Activated T-helper 1 cell treated with Interleukin-2 at 50 U/mL for 16 hours (primary cell): ENCODE data around the gene CDH23.

Experiments used
- DNase-seq: peaks from one replicate; pipeline ENCODE4 v3.0.0-alpha.2; 2020; ENCODE audit warnings: low read depth

Gene CDH23

DNA sequence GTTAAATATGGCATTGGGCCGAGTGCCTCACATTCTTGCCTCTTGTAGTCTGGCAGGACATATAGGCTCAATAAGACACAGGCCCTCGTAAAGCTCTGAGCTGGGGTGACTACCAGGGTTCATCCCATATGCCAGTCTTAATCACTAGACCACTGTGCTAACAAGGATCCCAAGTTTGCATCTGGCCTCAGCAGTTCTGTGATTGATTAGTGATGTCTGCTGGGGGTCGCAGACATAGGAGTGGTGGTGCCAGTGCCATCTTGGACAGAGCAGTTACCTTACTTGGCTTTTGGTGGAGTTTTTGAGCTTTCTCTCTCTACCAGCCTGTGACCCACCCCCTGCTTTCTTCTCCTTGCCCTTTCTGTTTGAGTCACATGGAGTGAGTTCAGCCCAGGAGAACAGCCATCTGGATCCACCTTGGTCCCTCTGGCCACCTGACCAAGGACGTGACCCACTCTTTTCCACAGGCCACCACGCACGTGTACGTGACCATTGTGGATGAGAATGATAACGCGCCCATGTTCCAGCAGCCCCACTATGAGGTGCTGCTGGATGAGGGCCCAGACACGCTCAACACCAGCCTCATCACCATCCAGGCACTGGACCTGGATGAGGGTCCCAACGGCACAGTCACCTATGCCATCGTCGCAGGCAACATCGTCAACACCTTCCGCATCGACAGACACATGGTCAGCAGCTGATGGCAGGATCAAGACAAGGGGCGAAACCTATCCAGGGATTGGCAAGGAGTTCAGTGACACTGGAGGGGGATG, 380.7 kb downstream of the CDH23 start:
- DNase-seq, result no peak

DNA sequence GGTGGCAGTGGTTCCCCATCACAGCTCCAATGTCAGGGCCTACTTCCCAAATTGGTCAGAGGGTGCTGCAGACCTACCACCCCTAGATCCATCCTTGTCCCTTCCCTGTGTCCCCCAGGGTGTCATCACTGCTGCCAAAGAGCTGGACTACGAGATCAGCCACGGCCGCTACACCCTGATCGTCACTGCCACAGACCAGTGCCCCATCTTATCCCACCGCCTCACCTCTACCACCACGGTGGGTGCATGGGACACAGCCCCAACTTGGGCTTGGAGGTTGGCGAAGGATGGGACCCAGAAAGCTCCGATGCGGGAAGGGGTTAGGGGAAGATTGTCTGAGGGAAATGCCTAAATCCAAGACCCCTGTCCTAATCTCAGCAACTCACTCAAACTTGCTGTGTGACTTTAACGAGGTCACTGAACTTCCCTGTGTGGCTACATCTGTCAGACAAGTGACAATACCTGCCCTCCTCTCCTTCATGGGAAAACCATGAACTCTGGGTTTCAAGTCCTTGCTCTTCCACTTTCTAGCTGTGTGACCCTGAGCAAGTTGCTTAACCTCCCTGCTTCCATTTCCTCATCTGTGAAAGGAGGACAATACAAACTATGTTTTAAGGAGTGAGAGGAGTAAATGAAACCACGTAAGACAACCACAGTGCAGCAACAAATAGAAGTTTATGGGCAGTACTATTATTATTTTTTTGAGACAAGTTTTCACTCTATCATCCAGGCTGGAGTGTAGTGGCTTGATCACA, 381.5 kb downstream of the CDH23 start:
- DNase-seq, result no peak

DNA sequence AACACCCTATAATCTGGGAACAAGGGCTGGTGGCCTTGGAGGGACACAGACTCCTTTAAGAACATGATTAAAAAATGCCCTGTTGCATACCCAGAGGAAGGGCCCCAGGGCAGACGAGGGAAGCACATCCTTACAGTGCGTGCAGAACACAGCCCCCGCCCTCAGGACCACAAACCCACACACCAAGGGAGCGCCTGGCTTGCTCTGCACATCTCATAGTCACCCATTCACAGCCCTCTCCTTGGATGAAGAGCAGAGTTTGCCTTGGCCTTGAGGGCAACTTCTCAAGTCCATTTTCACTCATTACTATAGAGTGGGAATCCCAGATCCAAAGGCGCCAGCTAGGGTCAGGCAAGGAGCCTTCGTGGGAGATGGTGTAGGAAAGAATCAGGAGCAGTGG, 382.9 kb downstream of the CDH23 start:
- DNase-seq, result no peak

DNA sequence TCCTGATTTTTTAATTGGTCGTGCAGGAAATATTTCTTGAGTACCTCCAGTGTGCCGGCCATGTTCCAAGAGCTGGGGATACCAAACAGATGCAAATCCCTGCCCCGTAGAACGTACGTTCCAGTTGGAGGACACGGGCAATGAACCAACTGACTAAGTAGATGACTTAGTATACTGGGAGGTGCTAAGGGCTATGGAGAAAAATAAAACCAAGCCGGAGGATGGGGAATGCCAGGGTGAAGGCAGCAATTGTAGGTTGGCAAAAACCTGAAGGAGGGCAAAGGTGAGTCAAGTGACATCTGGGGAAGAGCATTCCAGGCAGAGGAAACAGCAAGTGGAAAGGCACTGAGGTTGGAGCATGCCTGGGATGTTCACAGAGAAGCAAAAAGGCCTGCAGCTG, 383.4 kb downstream of the CDH23 start:
- DNase-seq, result no peak

DNA sequence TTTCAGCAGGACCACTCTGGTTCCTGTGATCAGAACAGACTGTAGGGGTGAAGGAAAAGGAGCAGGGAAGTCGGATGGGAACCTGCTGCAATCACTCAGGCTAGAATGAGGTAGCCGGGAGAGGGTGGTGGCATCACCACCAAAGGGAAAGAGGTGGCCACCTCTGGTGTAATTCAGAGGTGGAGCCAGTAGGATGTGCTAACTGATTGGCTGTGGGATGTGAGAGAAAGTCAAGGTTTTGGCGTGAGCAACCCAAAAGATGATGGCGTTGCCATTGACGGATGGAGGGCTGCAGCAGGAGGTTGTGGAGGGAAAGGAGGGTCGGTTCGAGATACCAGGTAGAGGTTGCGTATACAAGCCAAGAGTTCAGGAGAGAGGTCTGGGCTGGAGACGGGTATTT, 384.0 kb downstream of the CDH23 start:
- DNase-seq, result no peak

DNA sequence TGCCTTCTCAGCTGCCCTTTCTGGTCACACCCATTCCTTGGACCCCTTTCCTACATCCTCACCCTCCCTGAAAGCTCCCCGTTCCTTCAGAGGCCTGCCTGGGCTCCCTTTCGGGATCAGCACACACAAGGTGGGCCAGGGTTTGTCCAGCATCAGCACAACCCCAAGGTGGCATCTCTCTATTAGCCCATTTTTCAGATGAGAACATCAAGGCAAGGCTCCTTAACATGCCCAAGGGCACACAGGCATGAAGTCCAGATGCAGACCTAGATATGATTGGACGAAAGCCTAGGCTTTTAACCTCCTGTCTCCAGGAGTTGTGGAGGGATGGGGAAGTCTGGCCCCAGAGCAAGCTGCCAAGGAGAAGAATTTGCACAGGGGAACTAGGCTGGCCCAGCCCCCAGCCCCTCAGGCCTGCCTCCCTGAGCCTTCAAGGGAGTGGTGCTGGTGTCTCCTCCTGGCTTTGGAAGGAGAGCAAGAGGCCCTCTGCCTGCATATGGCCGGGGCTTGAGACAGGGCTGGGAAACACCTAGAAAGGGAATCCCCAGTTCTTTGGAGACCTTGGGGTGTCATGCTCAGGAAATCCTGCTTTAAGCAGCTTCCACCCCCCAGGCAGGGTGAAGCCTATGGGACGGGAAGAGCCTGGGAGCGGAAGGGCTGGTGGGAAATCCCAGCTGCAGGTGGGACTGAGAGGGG, 385.6 kb downstream of the CDH23 start:
- DNase-seq, result no peak

DNA sequence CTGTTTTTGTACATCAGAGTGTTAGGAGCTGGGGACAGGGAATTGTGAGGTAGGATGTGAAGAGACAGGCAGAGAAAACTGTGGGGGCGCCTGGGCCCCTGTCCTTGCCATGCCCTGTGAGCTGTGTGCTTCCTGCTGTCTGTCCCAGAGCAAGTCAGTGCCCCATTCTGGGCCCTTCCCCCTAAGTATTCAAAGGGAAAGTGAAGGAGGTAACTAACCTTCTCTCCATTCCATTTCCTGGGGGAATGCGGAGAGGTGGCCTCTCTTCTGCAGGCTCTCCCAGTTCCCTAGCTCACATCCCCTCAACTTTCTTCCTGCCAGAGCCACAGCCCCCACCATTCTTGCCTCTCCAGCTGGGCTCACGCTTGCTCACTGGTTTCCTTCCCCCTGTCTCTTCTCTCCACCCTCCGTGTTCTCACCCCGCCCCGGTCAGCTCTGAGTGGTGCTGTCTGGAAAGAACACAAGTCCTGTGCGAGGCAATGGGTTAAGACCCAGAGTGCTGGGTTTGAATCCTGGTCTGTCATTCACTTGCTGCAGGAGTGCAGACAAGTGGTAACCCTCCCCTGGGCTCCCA, 386.3 kb downstream of the CDH23 start:
- DNase-seq, result no peak

DNA sequence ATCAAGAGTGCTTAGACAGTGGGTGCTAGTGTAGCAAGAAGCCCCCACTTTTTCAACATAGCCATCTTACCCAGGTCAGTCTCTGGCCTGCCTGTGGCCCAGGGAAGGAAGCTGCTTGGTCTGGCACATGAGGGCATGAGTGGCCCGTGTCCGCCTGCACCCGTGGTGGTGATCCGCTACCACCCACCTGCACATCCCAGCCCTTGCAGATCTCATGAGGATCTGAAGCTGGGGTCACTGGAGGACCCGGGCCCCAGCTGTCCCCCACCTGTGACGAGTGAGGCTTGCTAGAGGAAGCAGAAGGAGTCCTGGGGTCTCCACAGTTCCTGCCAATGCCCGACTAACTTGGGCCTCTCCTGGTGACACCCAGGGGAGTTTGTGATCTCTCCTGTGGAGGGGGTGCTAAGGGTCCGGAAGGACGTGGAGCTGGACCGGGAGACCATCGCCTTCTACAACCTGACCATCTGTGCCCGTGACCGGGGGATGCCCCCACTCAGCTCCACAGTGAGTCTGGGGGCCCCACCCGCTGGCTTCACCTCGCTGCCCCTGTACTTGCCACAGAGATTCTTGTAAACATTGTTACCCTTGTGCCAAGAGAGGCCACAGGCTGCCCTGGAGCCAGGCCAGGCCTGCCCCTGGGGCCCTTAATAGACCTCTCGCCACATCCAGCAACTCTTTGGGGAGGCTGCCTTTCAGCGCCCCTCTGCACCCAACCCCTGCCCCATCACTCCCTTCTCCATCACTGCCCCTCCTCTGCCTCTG, 387.4 kb downstream of the CDH23 start:
- no peak for DNase-seq

DNA sequence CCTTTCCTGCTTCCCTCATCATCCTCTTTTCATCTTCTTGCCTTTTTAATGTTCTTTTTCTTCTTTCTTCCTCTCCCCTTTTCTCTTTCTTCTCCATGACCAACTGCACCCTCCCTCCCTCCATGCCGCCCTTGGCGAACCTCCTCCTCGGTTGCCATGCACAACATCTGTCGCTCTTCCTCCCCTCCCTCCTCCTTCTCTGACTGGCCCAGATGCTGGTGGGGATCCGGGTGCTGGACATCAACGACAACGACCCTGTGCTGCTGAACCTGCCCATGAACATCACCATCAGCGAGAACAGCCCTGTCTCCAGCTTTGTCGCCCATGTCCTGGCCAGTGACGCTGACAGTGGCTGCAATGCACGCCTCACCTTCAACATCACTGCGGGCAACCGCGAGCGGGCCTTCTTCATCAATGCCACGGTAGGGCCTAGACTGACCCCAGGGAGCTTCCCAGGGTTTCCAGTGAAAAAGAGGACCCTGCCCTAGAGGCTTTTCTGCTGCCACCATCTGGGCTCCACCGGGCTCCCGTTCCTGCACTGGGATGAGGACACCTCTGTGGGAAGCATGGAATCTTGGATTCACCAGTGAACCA, 388.1 kb downstream of the CDH23 start:
- no peak for DNase-seq

DNA sequence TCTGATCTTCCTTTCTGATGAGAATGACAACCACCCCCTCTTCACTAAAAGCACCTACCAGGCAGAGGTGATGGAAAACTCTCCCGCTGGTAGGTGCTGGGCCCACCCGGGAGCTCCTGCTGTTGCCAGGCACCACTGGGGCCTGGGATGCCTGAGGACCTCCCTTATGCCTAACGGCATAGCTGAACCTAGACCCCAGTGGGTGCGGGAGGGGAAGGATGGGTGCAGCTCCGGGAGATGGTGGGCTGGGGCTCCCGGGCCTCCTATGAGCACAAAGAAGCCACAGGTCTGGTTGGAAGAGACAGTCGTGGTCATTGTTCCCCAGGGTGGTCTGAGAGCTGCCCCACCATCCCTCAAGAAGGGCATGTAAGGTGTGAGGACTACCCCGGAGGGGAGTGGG, 392.2 kb downstream of the CDH23 start:
- DNase-seq, result no peak

DNA sequence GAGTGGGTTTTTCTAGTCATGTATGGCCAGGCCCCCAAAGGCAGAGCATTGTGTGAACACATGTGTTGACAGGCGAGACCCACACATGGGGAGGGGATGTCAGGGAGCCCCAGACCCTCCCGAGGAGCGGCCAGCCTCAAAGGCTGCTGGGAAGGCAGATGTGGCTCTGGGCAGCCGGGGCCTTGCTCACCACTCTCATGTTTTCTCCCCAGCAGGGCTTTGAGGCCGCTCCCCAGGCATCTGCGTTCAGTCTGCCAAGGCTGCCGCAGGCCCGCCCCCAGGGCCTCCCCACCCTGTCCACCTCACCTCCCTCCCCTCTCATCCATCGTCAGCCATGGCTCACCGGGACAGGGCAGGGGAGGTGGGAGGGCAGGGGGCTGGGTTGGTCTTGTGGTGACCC, 393.2 kb downstream of the CDH23 start:
- no peak for DNase-seq

DNA sequence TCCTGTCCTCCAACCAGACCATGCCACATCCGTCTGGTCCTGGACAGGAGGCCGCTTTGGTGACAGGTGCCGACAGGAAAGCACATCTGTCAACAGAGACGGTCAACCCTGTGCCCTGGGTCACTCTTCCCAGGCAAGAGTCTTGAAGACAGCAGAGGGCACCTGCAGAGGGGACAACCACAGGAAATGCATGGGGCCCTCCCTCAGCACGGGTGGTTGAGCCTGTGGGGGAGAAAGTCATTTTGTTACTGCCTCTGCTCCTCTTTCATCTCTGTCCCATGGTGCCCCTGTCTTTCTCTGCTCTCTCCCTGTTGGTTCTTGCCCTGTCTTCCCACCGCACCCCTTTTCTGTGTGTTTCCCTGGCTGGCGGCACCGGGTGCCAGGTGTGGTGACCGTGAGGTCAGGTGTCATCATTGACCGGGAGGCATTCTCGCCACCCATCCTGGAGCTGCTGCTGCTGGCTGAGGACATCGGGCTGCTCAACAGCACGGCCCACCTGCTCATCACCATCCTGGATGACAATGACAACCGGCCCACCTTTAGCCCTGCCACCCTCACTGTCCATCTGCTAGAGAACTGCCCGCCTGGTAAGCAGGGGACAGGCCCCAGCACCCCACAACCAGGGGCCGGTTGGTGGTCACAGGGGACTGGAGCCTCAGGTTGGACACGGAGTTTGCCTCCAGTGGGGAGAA, 394.2 kb downstream of the CDH23 start:
- DNase-seq, result no peak

DNA sequence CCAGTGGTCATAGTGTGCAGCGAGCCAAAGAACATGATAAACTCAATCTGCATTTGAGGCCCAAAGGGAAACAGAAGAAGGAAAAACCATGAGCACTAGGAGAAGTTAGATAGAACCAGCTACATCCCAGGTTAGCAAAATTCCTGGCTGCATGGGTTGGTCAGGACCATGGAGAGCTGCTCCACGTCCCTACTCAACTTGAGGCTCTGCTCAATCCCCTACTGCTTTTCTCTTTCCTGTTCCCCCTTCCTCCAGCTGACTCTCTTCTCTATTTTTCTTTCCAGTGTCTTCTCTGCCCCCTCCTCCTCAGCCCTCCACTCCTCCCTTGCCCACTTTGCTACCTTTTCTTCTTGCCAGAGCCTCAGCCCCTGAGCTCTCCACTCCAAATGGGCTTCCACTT, 398.5 kb downstream of the CDH23 start:
- no peak for DNase-seq

DNA sequence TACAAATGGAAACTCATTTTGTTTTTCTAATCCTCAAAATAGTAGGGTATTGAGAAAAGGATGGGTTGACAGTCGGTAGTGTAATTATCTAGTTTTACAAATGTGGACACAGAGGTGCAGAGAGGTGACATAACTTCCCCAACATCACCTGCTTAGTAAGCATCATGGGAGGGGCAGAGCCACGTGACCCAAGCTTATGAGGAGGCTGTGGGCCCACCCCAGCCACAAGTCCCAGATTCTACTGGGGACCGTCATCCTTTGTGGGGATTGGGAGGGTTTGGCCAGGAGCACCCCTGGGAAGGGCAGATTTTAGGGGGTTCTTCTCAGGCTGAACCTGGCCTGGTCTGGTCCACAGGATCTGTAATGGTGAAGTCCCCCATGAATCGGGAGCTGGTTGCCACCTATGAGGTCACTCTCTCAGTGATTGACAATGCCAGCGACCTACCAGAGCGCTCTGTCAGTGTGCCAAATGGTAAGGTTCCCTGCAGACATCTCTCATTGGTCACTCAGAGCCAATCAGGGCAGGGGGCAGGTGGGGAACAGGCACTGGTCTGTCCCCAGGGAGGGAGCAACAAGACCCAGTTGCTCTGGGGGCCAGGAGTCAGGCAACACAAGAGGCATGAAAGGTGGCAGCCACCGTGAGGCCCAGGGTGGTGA, 400.2 kb downstream of the CDH23 start:
- no peak for DNase-seq

DNA sequence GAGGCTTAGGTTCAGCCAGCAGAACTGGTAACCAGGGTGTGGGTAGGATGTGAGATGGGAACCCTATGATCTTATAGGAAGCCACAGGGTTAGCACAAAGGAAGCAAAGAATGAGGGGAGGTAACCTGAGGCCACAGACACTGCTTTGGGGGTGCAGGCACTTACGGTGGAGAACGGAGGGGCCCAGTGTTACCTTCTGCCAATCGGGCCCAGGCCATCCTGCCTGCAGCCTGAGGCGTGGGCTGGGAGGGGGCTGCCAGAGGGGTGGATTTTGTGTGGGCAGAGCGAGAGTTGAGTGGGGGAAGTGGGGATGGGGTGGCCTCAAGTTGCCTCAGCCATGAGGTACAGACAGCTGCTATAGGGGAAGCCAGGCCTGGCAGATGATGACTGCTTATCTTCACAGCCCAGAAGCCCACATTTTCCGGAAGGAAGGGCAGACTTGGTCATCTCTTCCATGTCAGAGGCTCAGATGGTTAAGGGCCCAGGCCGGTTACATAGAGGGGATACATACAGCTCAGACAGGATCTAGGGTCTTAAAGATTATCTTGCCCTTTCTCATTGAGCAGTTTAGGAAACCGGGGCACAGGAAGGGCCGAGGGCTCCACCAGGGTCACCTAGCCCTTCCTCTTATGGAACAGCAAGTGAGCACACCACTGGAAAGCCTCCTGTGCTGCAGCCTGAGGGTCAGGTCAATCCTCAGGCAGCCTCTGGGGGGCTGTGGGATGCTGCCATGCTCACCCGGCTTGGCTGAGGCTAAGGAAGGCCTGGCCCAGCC, 401.0 kb downstream of the CDH23 start:
- no peak for DNase-seq

DNA sequence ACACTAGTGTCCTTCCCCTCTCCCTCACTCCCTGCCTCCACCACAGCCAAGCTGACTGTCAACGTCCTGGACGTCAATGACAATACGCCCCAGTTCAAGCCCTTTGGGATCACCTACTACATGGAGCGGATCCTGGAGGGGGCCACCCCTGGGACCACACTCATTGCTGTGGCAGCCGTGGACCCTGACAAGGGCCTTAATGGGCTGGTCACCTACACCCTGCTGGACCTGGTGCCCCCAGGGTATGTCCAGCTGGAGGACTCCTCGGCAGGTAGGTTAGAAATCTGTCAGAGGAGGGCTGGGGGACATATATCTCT, 401.5 kb downstream of the CDH23 start:
- no peak for DNase-seq

DNA sequence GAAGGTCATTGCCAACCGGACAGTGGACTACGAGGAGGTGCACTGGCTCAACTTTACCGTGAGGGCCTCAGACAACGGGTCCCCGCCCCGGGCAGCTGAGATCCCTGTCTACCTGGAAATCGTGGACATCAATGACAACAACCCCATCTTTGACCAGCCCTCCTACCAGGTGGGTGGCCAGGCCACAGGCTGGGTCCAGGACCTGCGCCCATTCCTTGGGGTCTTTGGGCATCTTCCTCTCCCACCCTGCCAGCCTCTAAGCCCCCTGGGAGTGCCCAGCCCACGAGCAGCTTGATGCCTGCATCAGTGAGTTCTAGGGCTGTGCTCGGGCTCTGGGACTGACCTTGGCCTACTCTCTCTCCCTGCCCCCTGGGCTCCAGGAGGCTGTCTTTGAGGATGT, 402.4 kb downstream of the CDH23 start:
- no peak for DNase-seq

DNA sequence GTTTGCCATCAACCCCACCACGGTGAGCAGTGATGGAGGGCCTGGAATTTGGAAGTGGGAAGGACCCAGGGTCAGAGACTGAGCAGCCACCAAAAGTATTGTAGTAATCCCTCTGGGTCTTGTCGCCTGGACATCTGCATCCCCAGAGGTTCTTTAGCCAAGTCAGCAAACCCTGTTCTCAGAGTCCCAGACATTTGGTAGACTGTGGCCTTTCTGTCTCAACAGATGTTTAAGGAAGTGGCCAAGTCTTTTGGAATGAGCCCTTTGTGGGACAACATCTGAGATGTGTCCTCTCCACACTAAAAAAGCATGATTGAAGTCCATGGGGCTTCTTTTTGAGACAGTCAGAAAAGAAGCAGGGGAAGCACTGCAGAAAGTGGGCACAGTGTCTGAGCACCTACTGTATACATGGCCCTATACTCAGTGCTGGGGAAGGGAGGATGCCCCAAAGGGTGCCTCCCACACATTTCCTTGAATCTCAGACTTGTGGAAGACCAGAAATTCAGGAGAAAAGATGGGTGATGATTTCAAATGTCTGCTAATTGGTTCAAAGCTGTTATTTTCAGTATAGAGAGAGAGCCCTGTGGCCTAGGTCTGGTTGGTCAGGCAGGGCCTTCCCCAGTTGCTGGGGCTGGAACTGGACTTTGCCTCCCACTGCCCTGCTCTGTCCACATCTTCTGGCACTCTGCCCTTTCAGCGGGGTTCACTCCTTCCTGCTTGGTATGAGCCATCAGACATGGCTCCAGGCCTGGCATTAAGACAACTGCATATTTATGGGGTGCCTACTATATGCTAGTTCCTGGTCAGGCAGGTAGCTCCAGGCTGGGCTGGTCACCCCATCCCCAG, 403.1 kb downstream of the CDH23 start:
- no peak for DNase-seq

DNA sequence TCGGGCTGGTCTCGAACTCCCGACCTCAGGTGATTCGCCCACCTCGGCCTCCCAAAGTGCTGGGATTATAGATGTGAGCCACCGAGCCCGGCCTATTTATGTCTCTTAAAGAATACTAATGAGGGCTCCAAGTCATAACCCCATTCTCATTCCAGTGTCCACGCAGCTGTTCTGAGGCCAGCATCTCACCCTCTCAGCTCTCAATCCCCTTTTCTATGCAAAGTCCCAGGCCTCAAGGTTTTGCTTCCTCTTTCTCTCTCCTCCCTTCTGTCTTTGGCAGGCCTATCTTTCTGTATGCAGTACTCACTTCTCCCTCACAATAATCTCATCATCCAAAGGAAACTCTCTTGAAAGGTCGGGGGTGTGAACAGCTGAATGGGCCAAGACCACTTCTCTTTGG, 404.6 kb downstream of the CDH23 start:
- DNase-seq, result no peak
